Measurements from ENCODE around the gene FBXW7.

FBXW7 gene

DNA sequence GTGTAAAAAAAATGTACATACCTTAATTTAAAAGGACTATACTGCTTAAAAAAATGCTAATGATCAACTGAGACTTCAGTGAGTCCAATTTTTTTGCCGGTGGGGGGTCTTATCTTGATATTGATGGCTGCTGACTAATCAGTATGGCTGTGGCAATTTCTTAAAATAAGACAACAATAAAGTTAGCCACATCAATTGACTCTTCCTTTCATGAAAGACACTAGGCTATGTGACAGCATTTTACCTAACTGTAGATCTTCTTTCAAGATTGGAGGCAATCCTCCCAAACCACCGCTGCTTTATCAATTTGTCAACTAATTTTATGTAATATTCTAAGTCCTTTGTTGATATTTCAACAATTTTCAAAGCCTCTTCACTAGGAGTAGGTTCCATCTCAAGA lies 116.1 kb downstream of the FBXW7 start:
- H3K27me3 Mint-ChIP-seq: no peaks in the 10 kb centered on the region
- H3K27ac Mint-ChIP-seq: no peak overlapping the region
- H3K36me3 Mint-ChIP-seq: peaks cover 2% of the 10 kb centered on the region
- no peak overlapping the region for H3K4me3 Mint-ChIP-seq
- no peaks in the 10 kb centered on the region for H3K9me3 Mint-ChIP-seq (ENCODE audit: low read depth)
- H3K4me1 Mint-ChIP-seq (ENCODE audit: low read depth): peaks cover 46% of the 10 kb centered on the region

GRCh38 chr4:152417673-152418072 lies 118.2 kb downstream of the FBXW7 start:
- no peak overlapping the region for H3K4me3 Mint-ChIP-seq
- H3K36me3 Mint-ChIP-seq: no peaks in the 10 kb centered on the region
- no peaks in the 10 kb centered on the region for H3K9me3 Mint-ChIP-seq (ENCODE audit: low read depth)
- no peaks in the 10 kb centered on the region for H3K27me3 Mint-ChIP-seq
- H3K4me1 Mint-ChIP-seq (ENCODE audit: low read depth): peaks cover 39% of the 10 kb centered on the region
- no peak overlapping the region for H3K27ac Mint-ChIP-seq

DNA sequence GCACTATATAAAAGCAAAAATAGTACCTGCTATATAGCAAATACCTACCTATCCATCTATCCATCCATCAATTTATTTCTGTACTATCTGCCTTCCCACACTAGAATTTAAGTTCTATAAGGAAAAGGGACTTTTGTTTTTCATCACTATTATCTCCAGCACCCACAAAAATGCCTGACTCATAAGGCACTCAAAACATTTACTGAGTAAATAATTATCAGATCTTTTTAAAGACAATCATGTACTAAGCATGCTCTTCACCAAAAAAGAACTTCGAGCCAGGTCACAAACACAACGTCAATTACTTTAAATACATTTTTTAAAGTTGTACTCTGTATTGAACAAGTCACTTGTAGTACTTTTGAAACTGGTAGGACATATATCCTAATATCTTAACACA lies 119.9 kb downstream of the FBXW7 start:
- Mint-ChIP-seq H3K9me3 (ENCODE audit: low read depth) (no peaks in the 10 kb centered on the region), H3K27me3 (no peaks in the 10 kb centered on the region), H3K36me3 (no peaks in the 10 kb centered on the region), H3K4me1 (ENCODE audit: low read depth) (peaks cover 28% of the 10 kb centered on the region), H3K27ac (no peak overlapping the region), H3K4me3 (no peak overlapping the region)

GRCh38 chr4:152408514-152409327 lies 127.2 kb downstream of the FBXW7 start:
- H3K36me3 Mint-ChIP-seq: peaks cover 10% of the 10 kb centered on the region
- no peaks in the 10 kb centered on the region for H3K27me3 Mint-ChIP-seq
- H3K9me3 Mint-ChIP-seq (ENCODE audit: low read depth): no peaks in the 10 kb centered on the region
- H3K4me1 Mint-ChIP-seq (ENCODE audit: low read depth): peaks cover 13% of the 10 kb centered on the region
- no peak overlapping the region for H3K4me3 Mint-ChIP-seq
- H3K27ac Mint-ChIP-seq: no peak overlapping the region

DNA sequence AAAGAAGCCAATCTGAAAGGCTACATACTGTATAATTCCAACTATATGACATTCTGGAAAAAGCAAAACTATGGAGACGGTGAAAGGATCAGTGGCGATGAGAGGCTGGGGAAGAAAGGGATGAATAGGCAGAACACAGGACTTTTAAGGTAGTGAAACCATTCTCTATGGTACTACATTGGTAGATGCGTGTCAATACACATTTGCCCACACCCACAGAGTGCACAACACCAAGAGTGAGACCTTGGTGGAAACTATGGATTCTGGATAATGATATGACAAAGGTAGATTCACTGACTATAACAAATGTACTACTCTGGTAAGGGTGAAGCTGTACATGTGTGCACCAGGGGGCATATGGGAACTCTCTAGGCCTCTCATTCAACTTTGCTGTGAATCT lies 134.5 kb downstream of the FBXW7 start:
- peaks cover 26% of the 10 kb centered on the region for H3K36me3 Mint-ChIP-seq
- H3K9me3 Mint-ChIP-seq (ENCODE audit: low read depth): no peaks in the 10 kb centered on the region
- no peak overlapping the region for H3K4me3 Mint-ChIP-seq
- no peaks in the 10 kb centered on the region for H3K27me3 Mint-ChIP-seq
- no peak overlapping the region for H3K27ac Mint-ChIP-seq
- H3K4me1 Mint-ChIP-seq (ENCODE audit: low read depth): peaks cover 28% of the 10 kb centered on the region

DNA sequence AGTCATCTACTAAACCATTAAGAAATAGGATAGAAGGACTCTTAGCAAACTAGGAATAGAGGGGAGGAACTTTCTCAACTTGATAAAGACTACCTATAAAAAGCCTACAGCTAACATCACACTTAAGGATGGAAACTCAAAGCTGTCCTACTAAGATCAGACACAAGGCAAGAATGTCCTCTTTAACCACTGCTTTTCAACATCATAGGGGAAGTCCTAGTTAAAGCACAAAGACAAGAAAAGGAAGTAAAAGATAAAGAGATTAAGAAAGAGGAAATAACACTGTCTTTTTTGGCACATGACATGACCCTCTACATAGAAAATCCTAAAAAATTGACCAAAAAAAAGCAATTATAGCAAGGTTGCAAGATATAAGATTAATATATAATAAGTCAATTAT lies 136.6 kb downstream of the FBXW7 start:
- H3K4me1 Mint-ChIP-seq (ENCODE audit: low read depth): peaks cover 33% of the 10 kb centered on the region
- H3K9me3 Mint-ChIP-seq (ENCODE audit: low read depth): no peaks in the 10 kb centered on the region
- peaks cover 24% of the 10 kb centered on the region for H3K36me3 Mint-ChIP-seq
- no peak overlapping the region for H3K27ac Mint-ChIP-seq
- H3K4me3 Mint-ChIP-seq: no peak overlapping the region
- H3K27me3 Mint-ChIP-seq: no peaks in the 10 kb centered on the region

DNA sequence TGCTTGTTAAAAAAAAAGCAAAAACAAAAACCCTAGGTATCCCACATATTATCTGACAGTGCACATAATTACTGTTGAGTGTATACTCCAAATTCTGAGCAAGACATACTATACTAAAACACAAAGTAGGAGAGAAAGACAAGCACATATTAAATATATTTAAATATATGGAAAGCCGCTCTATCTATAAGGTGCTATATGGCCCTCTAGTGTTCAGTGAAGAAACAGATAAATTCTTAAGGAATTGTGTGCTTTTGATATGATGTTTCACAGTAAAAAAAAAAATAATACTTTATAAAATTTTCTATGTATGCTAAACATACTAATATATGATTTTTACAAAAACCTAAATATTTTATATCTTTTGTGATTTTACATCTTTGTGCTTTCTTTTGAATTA lies 137.8 kb downstream of the FBXW7 start:
- Mint-ChIP-seq H3K36me3 (peaks cover 23% of the 10 kb centered on the region), H3K27ac (no peak overlapping the region), H3K27me3 (no peaks in the 10 kb centered on the region), H3K4me3 (no peak overlapping the region), H3K4me1 (ENCODE audit: low read depth) (peaks cover 37% of the 10 kb centered on the region), H3K9me3 (ENCODE audit: low read depth) (no peaks in the 10 kb centered on the region)

DNA sequence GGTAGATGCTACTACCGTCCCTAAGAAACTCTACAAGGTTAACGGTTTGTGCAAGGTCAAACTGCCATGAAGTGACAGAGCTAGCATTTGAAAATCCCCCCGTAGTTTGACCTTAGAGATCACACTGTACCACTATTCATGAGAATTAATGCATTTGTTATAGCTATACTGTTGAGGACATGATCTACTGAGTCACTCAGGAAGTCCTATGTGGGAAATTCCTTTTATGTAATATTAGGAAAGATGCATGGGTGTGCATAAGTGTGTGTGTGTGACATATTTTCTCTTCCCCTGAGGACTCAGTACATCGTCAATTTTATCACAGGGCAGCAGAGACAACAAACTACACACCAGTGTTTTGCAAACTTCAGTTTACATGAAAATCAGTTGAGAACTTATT lies 141.1 kb downstream of the FBXW7 start:
- Mint-ChIP-seq H3K4me1 (ENCODE audit: low read depth) (peaks cover 25% of the 10 kb centered on the region), H3K36me3 (peaks cover 9% of the 10 kb centered on the region), H3K27me3 (no peaks in the 10 kb centered on the region), H3K27ac (no peak overlapping the region), H3K4me3 (no peak overlapping the region), H3K9me3 (ENCODE audit: low read depth) (no peaks in the 10 kb centered on the region)

GRCh38 chr4:152392079-152392478 lies 143.8 kb downstream of the FBXW7 start:
- Mint-ChIP-seq H3K27ac (no peak overlapping the region), H3K4me1 (ENCODE audit: low read depth) (peaks cover 18% of the 10 kb centered on the region), H3K4me3 (no peak overlapping the region), H3K9me3 (ENCODE audit: low read depth) (no peaks in the 10 kb centered on the region), H3K36me3 (peaks cover 11% of the 10 kb centered on the region), H3K27me3 (no peaks in the 10 kb centered on the region)

GRCh38 chr4:152390216-152390615 lies 145.7 kb downstream of the FBXW7 start:
- H3K9me3 Mint-ChIP-seq (ENCODE audit: low read depth): no peaks in the 10 kb centered on the region
- no peak overlapping the region for H3K4me3 Mint-ChIP-seq

GRCh38 chr4:152389359-152389758 lies 146.5 kb downstream of the FBXW7 start:
- Mint-ChIP-seq H3K27me3 (no peaks in the 10 kb centered on the region), H3K36me3 (peaks cover 11% of the 10 kb centered on the region), H3K9me3 (ENCODE audit: low read depth) (peaks cover under 1% of the 10 kb centered on the region), H3K4me1 (ENCODE audit: low read depth) (peaks cover 12% of the 10 kb centered on the region), H3K27ac (no peak overlapping the region), H3K4me3 (no peak overlapping the region)

More at GRCh38 chr4:152390216-152390615, 145.7 kb downstream of the FBXW7 start:
- H3K27ac Mint-ChIP-seq: no peak overlapping the region
- peaks cover 11% of the 10 kb centered on the region for H3K36me3 Mint-ChIP-seq
- H3K27me3 Mint-ChIP-seq: no peaks in the 10 kb centered on the region
- peaks cover 18% of the 10 kb centered on the region for H3K4me1 Mint-ChIP-seq (ENCODE audit: low read depth)

- H3K27me3 Mint-ChIP-seq: no peaks in the 10 kb centered on the region
- no peak overlapping the region for H3K4me3 Mint-ChIP-seq
- peaks cover 3% of the 10 kb centered on the region for H3K9me3 Mint-ChIP-seq (ENCODE audit: low read depth)
- peaks cover 6% of the 10 kb centered on the region for H3K36me3 Mint-ChIP-seq
- peaks cover 25% of the 10 kb centered on the region for H3K4me1 Mint-ChIP-seq (ENCODE audit: low read depth)
- no peak overlapping the region for H3K27ac Mint-ChIP-seq
Observed at GRCh38 chr4:152385551-152385950, 150.3 kb downstream of the FBXW7 start.

DNA sequence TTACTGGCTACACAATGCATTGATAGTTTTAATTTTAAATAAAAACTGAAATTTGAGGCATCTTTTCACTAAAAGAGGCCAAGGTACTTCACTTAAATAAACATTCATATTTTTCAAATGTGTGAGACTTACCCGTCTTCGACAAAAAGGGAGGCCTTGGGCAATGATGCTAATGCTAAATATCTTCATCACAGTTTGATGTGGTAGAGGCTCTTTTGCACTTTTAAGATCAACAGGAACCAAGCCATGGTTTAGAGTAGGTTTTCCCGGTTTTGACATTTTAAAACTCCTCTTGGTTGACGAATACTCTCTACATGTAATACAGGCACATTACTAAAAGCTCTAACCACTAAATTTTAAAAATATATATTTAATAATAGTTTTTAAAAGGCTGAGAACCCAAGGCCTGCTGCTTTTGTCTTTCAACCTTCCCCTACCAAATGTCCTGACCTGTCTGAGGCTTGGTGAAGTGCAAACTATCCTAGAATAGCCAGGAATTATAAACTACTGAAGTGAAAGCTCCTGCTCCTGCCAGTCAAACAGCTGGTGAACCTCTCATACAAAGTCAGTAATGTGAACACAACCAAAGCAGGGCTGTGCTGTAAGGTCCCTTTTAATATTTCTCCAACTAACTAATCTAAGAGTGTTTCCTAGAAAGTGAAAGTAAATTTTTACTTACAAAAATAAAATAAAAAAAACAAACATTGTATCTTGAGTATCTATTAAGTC lies 153.7 kb downstream of the FBXW7 start:
- no peaks in the 10 kb centered on the region for H3K27me3 Mint-ChIP-seq
- peak overlapping the region; percentile 79 for H3K27ac Mint-ChIP-seq
- peak overlapping the region; percentile 74 for H3K4me3 Mint-ChIP-seq
- peaks cover 3% of the 10 kb centered on the region for H3K9me3 Mint-ChIP-seq (ENCODE audit: low read depth)
- H3K36me3 Mint-ChIP-seq: peaks cover 8% of the 10 kb centered on the region
- H3K4me1 Mint-ChIP-seq (ENCODE audit: low read depth): peaks cover 23% of the 10 kb centered on the region

- H3K9me3 Mint-ChIP-seq (ENCODE audit: low read depth): peaks cover 3% of the 10 kb centered on the region
- peaks cover 21% of the 10 kb centered on the region for H3K4me1 Mint-ChIP-seq (ENCODE audit: low read depth)
- no peak overlapping the region for H3K4me3 Mint-ChIP-seq
- H3K27me3 Mint-ChIP-seq: no peaks in the 10 kb centered on the region
- H3K36me3 Mint-ChIP-seq: peaks cover 8% of the 10 kb centered on the region
- no peak overlapping the region for H3K27ac Mint-ChIP-seq
Observed at GRCh38 chr4:152380919-152381318, 155.0 kb downstream of the FBXW7 start.

DNA sequence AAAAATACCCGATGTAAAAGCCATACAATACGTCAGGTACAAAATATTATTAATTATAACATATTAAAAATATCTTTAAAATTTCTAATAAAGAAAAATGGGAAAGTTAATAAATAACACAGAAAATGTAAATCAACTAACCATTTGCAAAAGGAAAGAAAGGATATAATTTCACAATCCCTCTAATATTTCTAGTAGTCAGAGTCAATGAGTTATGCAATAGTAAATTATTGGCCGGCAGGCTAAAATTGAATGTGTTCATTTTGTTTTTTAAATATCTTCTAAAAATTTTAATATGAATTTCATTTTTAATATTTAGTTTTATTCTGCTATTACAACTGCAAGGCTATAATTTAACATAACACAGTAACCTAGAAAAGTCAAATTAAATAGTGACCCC lies 155.7 kb downstream of the FBXW7 start:
- Mint-ChIP-seq H3K9me3 (ENCODE audit: low read depth) (peaks cover 3% of the 10 kb centered on the region), H3K27me3 (no peaks in the 10 kb centered on the region), H3K36me3 (peaks cover 8% of the 10 kb centered on the region), H3K27ac (no peak overlapping the region), H3K4me3 (no peak overlapping the region), H3K4me1 (ENCODE audit: low read depth) (peaks cover 21% of the 10 kb centered on the region)
